GM18499 (cell line): ENCODE results near the gene SEMA3B.
"Not testable (repeated sequence)": the region's sequence is repeated elsewhere in the genome, so short reads cannot be mapped to it uniquely, and the experiment has no call there.

Experiments
- ATAC-seq: cut with Tn5 transposase; IDR thresholded peaks from one replicate; pipeline ENCODE4 v1.9.1; 2021; ENCODE audit warnings: moderate number of reproducible peaks; ENCODE audit not compliant: insufficient read depth, unreplicated experiment

SEMA3B gene

DNA sequence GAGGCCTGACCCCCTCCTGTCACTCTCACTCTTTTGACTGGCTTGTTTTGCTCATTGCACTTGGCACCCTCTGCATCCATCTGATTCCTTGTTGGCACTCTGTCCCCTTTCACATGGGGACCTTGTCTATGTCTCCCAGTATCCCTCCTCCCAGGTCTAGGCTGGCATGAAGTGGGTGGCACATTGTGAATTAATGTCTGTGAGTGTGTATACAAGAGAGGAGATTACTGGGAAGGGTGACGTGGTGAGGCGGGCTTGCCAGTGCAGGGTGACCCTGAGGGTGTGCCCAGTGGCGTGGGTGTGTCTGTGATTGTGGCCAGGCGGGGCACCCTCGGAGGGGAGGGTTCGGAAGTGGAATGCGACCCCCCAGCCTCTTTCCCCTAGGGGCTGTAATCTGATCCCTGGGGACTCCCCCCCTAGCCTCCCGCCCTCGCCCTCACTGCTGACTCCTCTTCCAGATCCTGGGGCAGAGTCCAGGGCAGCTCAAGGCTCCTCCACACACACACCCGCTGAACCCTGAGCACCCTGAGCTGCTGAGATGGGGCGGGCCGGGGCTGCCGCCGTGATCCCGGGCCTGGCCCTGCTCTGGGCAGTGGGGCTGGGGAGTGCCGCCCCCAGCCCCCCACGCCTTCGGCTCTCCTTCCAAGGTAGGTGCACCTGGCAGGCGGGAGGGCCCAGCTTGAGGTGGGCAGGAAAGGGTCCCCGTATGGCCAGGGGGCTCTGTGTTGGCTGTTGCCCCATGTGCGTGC is at the start of gene SEMA3B:
TSS of gene SEMA3B (plus strand) at position 445 of the 749 bp plus-strand sequence. CDS start at position 539, 94 bp downstream.
- no peak for ATAC-seq

DNA sequence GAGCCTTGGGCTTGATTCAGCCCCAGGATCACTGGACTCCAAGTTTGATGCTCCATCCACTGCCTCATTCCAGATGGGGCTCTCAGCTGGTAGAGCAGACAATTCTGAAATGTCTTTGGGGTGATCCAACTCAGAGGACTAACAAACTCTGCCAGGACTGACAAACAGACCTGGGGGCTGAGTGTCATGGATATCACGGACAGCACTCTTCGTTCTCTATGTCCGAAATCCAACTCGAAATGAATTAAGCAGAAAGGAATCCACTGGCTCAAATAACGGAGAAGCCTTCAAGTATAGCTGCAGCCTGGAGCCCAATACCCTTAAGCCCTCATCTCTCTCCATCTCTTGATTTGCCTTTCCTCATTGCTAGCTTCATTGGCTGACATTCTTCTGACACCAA is 49.7 kb upstream of the SEMA3B start:
- no peak for ATAC-seq

DNA sequence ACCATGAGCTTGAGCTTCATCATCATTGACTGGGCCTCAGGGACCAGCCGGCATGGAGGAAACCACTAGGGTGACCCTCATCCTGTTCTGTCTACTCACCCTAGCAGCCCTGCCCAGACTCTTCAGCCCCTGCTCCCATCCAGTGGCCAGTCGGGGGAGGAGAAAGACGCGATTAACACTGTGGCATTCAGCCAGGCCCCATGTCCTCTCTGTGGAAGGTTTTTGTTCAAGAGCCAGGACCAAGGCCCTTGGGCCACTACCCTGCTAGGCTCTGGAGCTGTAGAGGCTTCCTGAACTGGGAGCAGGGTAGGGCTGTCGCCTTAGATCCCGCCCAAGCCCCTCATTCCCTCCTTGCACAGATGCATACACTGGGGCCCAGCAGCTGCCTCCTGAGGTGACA is 48.8 kb upstream of the SEMA3B start:
- ATAC-seq: no peak

DNA sequence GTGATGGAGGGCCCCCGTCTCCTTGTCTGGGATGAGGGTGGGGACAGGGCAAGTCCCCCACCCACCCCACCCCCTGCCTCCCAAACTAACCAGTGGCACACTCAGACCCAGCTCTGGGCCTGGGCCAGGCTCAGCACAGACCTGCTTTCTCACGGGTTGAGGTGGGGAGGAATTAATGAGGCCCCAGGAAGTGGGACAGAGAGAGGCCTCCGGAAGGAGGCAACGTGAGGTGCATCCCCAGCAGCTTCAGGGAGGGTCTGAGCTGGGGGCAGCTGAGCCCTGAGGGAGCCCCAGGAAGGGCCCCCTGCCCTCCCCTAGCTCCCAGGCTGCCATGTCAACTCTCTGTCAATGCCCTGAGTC is 47.9 kb upstream of the SEMA3B start:
- ATAC-seq: no peak

DNA sequence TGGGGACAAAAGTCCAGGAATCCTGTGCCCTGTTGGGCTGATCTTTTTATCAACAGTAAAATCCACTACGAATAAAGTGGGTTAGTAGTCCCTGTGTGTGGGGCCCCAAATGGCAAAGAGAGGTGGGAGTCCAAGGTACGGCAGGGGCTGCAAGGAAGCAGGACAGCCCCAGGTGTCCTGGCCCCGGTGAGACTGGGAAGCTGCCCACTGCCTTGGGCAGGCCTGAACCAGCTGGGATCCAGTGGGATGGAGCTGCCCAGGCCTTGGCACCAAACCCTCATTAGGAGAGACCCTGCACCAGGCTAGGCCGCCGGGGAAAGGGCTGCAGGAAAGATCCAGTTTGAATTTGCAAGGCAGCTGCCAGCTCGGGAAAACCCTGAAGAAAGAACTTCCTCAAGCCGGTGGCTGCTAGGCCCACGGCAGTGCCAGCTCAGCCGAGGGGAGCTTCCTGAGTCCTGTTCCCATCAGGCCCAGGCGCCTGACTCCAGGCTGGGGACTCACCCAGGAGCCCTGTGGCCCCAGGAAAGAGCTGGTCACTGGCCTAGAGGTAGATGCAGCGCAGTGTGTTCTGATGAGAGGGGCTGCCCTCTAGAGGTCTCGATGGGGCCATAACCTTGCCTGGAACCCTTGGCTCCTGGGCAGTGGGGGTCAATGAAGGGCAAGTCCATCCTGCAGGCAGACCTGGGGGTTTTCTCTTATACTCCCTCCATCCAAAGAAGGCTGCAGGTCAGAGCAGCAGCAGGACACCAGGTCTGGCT is 47.4 kb upstream of the SEMA3B start:
- ATAC-seq: no peak

DNA sequence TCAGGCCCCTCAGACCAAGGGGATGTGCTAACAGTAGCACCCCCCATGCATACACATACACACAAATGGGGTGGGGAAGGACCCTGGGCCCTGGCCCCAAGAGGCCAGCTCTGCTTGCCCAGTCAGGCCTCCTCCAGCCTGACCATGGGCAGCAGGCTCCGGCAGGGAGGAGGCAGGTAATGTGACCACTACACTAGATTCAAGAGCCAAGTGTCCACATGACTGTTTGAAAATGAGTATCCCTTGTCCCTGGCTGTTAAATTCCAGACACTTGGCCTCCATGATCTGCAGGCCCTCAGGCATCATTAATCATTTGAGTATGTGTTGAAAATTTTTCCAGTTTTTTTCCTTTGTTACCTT is 46.8 kb upstream of the SEMA3B start:
- no peak for ATAC-seq

DNA sequence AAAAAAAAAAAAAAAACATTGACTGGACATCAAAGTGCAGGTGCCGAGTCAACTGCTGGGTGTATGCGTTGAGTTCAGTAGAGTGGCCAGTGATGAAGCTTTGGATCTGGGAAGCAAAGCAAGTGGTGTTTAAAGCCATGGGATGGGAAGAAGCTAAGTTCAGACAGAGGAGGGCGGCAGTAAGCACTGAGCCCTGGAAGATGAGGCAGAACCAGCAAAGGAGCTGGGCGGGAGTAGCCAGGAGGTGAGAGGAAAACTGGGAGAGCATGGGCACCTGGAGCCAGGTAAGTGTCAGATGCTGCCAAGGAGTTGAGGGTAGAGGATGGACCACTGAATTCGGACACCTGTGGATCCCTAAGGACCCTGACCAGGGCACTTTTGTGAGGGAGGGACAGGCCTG is 44.3 kb upstream of the SEMA3B start:
- ATAC-seq: no peak

DNA sequence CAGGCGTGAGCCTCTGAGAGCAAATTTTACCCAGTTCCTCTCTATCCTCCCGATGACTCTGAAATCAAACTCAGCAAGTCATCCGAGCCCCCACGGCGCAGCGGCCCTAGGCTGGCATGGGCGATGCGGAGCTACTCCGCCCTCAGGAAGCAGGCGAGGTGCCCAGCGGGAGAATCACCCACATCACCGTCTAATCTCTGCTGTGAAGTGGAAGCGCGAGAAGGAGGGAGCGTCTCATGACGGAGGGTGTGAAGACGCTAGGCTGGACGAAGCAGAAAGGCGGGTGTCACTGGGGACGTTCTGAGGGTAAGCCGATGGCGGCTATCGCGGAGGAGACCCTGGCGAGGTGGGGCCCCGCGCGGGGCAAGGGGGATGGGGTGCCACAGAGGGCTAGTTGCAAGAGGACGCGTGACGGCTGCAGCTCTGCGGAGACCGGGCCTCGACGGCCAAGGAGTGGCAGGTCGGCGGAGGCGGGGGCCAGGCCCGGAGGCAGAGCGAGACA is 42.0 kb upstream of the SEMA3B start:
- ATAC-seq: peak; percentile 15

DNA sequence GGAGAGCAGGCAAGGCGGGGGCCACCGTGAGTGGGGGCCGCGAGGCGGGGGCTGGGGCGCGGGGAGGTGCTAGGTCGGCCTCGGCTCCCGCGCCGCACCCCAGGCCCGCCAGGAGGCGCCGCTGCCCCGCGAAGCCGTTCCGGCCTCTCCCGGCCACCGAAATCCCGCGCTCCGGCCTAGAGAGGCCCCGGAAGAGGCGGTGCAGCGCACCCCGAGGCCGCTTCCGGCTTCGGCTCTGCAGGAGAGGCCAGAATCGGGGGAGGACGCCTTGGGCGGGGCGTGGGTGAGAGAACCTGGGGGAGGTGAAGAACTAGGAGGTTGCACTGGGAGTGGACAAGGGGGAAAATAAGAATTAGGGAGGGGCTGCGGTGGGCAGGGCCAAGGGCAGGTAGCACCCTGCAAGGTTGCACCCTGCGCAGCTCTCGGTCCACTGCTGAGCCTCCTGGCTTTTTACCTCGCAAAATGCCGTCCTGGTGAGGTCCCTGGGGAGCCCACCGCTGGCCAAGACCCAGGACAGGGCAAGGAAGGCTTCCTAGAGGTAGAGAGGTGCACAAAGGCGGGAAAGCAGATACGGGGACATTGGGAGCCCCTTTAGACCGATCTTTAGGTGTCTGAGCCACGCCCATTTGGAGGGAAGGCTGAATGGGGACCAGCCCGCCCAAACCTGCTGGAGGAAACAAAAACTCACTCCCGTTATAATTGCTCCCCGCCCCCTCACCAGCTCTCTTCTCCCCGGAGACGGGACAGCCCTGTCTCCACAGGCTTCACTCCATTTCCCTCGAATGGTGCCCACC is 41.4 kb upstream of the SEMA3B start:
- peak; percentile 45 for ATAC-seq

DNA sequence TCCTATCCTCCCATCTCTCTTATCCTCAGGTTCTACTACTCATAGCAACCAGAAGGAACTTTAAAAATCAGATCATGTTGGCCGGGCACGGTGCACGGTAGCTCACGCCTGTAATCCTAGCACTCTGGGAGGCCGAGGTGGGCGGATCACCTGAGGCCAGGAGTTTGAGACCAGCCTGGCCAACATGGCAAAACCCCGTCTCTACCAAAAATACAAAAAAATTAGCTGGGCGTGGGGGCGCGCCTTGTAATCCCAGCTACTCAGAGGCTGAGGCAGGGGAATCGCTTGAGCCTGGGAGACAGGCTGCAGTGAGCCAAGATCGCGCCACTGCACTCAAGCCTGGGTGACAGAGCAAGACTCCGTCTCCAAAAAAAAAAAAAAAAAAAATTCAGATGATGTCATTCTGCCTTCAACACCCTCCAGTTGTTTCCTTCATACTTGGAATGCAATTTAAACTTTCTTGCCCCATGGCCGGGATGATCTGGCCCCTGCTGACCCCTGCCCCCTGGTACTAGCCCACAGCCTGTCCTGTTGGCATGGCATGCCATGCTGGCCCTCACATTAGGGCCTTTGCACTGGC is 40.7 kb upstream of the SEMA3B start:
- not testable (repeated sequence) for ATAC-seq

DNA sequence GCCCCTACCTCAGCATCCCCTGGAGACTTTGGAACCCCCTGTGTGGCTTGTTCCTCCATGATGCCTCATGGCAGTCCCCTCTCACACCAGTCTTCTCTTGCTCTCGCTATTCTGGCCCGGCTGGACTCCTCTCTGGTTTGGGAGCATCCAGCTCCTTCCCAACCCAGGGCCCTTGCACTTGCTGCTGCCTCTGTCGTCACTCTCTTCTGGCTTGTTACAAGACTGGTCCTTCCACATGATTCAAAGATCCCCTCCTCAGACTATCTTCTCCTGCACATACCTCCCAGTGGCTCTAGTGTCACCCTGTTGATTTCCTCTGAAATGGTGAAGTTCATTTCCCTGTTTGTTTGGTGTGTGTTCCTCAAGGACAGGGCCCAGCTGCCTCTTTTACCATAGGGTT is 39.5 kb upstream of the SEMA3B start:
- ATAC-seq: no peak

DNA sequence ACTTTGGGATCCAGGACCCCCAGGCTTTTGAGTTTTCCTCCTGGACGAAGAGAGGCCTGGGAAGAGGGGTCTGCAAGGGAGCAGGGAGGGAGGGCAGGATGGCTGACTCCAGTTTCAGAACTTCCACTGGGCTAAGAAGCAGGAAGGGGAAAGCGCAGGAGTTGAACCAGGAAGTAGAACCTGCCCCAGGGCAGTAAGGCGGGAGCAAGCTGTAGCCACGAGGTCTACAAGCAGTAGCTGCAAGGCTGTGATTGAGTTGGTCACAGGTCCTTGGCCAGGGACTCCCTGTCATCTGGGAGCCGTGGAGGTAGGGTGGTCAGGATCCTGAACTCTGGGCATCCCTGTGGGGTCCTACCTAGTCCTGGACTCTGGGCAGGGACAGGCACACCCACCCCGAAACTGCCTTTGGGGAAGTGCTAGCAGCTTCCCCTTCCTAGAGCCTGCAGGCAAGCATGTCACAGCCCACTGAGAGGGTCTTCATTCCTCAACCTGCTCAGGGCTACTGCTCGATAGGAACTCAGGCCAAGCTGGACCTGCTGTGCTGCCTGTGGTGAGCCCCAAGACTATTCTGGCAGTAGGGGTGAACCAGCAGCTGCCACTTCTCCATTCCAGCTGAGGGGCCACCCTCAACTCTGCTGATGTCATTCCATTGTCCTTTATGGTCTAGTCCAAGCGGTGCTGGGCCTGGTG is 38.7 kb upstream of the SEMA3B start:
- ATAC-seq: no peak

DNA sequence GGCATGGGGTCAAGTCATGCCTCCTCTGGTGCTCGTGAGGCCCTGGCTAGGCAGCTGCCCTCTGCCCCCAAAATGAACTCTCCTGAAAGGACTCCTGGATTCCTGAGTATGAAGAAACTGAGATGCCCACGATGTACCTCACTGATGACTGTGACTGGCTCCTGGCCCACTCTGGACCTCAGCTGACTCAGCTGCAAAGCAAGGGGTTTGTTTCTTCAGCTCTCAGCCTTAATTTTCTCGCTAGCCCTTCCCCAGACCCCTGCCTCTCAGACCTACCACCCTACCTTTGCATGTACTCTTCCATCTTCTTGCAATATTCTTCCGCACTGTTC is 38.2 kb upstream of the SEMA3B start:
- no peak for ATAC-seq

DNA sequence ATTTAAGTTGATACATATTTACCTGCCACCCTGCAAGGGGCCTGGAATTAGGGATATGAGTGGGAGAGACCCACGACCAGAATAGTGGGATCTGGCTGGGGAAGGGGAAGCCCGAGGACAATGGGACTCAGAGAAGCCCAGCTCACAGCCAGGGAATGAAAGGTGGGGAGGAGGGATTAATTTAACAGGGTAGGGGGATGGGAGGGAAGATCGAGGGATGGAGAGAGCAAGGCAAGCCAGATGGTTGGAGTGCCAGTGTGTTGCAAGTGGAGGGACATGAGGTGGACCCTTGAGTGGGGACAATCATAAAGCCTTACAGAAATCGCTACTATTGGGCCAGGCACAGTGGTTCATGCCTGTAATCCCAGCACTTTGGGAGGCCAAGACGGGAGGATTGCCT is 37.4 kb upstream of the SEMA3B start:
- ATAC-seq: no peak

DNA sequence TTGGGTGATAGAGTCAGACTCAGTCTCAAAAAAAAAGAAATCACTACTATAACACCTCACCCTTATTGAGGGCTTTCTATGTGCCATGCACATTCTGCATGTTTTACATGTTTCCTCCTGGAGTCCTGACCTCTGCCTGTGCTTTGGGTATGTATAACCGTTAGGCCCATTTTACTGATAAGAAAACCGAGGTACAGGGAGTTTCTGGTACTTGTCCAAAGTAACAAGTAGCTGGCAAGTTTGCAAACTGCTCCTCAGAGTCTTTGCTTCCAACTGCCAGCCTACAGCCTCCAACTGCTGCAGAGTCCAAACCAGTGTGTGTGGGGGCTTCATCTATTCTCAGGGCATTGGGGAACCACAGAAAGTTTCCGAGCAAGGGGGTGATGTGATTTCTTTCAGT is 36.6 kb upstream of the SEMA3B start:
- ATAC-seq: no peak

DNA sequence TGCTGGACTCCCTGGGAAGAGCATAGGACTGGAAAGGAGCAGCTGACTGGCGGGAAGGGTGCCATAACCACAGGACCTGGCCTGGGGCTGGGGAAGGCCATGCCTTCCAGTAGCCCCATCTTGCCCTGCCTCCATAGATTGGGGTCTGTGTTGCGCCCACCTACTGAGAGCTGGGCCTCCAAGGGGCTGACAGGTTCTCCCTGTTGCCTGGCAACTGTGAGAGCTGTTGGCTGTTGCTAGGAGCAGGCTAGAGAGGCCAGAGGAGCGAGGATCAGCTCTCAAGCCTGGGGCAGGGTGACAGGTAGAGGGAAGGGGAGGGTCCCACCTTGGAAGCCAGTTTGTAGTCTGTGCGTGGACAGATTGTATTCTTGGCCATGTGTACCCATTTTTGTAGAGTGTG is 35.8 kb upstream of the SEMA3B start:
- ATAC-seq: no peak

DNA sequence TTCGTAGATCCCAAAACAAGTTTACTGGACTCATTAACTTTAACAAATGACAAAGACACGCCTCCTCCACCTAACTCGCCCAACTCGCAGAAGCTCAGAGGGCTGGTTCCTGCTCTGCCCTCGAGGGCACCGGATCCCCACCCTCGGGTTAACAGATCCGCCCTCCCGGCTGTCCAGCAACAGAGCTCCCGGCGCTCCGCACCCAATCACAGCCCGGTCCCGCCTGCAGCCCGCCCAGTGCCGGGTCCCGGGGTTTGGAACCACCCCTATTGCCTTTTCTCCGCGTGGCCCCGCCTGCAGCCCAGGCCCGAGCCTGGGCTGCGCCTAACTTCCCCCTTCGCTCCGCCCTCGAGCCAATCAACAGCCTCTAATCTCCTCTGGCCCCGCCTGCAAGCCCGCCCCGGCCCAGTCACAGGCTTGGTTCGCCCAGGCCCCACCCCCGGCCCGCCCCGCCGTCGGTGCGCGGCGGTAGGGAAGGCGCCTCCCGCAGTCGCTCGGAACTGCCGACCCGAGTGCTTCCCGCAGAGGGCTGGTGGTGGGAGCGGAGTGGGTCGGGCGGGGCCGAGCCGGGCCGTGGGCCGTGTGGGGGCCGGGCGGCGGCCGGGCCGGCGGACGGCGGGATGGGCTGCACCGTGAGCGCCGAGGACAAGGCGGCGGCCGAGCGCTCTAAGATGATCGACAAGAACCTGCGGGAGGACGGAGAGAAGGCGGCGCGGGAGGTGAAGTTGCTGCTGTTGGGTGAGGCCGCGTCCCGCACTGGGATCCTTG is 33.0 kb upstream of the SEMA3B start, which contains the start of gene GNAI2:
TSS of gene GNAI2 (plus strand) at position 489 of the 768 bp plus-strand sequence. CDS start at position 621, 132 bp downstream.
- ATAC-seq: peak; percentile 93

DNA sequence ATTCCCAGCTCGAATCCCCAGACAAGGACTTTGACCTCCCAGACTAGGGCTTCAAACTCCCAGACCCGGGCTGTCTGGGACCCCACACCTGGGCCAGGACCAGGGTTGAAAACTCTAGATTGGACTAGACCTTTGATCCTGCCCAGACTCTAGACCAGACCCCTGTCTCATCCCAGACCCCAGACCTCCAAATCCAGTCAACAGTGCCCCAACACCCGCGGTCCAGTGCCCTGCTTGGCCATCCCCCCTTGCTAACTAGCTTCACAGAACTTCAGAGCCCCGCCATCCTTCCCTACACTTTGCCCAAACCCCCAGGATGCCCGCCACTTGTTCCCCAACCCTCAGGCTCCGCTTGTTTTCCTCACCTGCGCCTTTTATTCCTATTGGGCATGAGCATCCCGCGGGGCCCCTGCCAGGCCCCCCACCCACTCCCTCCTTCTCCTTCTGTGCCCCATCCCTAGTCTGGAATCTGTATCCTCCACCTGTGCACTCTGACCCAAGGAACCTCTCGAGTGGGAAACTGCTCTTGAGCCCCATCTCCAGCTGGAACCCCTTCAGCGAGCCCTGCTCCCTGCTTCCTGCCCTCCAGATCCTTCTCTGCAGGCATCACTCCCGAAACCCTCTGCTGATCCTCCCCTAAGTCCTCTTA is 32.3 kb upstream of the SEMA3B start:
- no peak for ATAC-seq

DNA sequence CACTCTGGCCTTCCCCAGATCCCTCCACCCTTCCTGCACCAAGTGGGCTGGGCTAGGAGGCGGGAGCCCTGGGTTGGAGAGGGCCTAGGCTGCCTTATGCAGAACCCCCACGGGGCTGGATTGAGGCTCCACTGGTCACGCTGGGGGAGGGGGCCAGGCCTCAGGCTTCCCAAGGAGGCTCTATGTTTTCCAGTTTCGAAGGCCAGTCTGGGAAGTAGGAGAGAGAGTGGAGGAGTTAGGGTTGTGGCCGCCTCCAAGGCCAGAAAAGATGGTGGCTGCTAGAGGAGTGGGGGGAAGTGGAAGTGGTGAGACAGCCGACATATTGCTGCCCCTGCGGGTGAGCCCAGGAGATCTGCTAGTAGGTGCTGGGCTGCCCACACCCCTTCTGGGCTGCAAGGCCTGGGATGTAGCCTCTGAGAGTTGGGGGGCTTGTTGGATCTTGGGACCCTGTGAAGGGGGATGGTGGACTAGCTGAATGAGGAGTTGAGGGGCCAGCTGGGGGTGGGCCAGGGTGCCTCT is 31.8 kb upstream of the SEMA3B start:
- no peak for ATAC-seq
